ENCODE data around the gene LRRC47. TPM values are rescaled to one million over a fixed set of nuclear protein-coding genes. Genes with fewer than 3 reads are reported as not detected.

The LRRC47 gene
- total and polyA plus RNA-seq, 2 of the 13 experiments (the other 11 are each of a cell fraction or from before 2014, with no cell fraction given): 18.3 to 52.5 TPM

- TF ChIP-seq AHDC1 (CRISPR knock-in tag; IDR thresholded peaks at IDR 0.05; ENCODE audit: borderline replicate concordance) (peak; percentile 76; the same call in 1 of the 2 replicates), ZNF619 (CRISPR knock-in tag; IDR thresholded peaks at IDR 0.05) (no peak; the same call in none of the 2 replicates), TSC22D2 (CRISPR knock-in tag; IDR thresholded peaks at IDR 0.05; ENCODE audit: borderline replicate concordance) (no peak), NR1H2 (CRISPR knock-in tag; IDR thresholded peaks at IDR 0.05; ENCODE audit: borderline replicate concordance, low read depth) (peak; percentile 18; the same call in 1 of the 2 replicates), KDM1A (CRISPR knock-in tag; IDR thresholded peaks at IDR 0.05) (no peak), PAWR (CRISPR knock-in tag; IDR thresholded peaks at IDR 0.05; ENCODE audit: borderline replicate concordance) (no peak), GMEB1 (CRISPR knock-in tag; IDR thresholded peaks at IDR 0.05; ENCODE audit: borderline replicate concordance) (no peak; the same call in 1 of the 2 replicates), ZBTB46 (CRISPR knock-in tag; IDR thresholded peaks at IDR 0.05; ENCODE audit: borderline replicate concordance) (no peak), GPBP1L1 (CRISPR knock-in tag; IDR thresholded peaks at IDR 0.05) (no peak), DPF2 (CRISPR knock-in tag; IDR thresholded peaks at IDR 0.05; ENCODE audit: borderline replicate concordance, low read depth) (0 out of 2 replicates have a peak, but pooled peaks have one; percentile 15), MXD4 (CRISPR knock-in tag; IDR thresholded peaks at IDR 0.05) (peak; percentile 61; the same call in 1 of the 2 replicates), ZNF558 (CRISPR knock-in tag; IDR thresholded peaks at IDR 0.05; ENCODE audit: borderline replicate concordance) (peak; percentile 35; the same call in 1 of the 2 replicates), SNAI1 (CRISPR knock-in tag; IDR thresholded peaks at IDR 0.05; ENCODE audit: borderline replicate concordance) (peak; percentile 87; the same call in 1 of the 2 replicates), DBP (CRISPR knock-in tag; IDR thresholded peaks at IDR 0.05; ENCODE audit: not compliant biosample characterization) (peak; percentile 51), ZFP36 (IDR thresholded peaks at IDR 0.05; ENCODE audit: borderline replicate concordance, low read depth, low read length, partially characterized antibody) (no peak), ZNF564 (CRISPR knock-in tag; IDR thresholded peaks at IDR 0.05) (peak; percentile 45)
Observed at GRCh38 chr1:3775490-3776230, 20.6 kb downstream of the LRRC47 start (continued).
